ENCODE data around the gene ALG9. TPM values are rescaled to one million over a fixed set of nuclear protein-coding genes. Genes with fewer than 3 reads are reported as not detected.

Gene ALG9
- total RNA-seq, 2 experiments from 2014 or later, result 36.4 to 36.8 TPM

DNA sequence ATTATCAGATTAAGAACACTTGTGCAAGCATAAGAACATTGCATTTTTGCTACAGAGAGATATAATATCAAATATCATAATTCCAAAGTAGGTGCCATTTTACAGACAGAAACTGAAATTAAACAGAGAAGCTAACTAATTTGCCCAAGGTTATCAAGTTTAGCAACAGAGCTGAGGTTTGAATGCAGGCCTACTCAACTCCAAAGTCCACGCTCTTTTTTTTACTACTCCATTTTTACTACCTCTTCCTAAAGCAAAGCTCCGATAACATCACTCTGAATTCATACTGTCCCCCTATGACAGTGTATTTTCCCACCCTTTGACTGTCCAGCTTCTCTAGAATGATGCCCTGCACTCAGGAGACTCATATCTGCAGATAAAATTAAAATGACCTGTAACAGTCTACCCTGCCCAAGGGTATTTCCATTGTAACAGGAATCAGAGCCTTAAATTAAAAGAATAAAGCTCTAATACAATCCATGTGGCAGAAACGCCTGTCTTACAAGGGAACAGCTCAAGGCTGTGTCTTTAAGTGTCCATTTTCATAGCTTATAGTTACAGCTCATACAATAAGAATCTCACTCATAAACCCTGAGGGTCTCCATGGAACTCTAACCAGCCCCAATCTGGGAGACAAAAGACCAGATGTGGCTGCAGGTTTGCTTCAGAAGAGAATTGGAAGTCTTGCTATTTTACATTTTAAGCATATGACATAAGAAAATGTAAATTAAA, 36.8 kb downstream of the ALG9 start:
- Mint-ChIP-seq H3K27me3 (no peaks in the 10 kb centered on the region), H3K4me1 (peaks cover 19% of the 10 kb centered on the region), H3K4me3 (no peak overlapping the region), H3K9me3 (no peaks in the 10 kb centered on the region), H3K27ac (no peak overlapping the region), H3K36me3 (peaks cover 21% of the 10 kb centered on the region)
- DNase-seq, result no peak

DNA sequence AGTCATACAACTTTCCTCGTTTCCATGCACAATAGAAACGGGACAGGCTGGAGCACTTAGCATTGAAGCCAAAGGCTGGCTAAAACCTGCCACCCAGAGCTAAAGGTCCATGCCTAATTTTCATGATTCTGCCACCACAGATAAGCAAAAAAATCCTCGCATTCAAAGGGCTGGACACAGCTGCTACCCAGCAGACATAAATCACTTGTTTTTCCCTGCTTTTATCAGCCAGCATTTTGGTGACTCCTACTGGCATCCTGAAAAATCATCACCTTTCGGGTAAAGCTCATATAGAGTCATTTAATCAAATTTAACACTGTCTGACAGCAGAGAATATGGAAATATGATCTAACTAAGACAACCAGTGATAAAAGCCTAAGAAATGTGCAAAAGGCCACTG, 37.9 kb downstream of the ALG9 start:
- DNase-seq, result no peak
- Mint-ChIP-seq H3K27ac (no peak overlapping the region), H3K36me3 (peaks cover 25% of the 10 kb centered on the region), H3K4me1 (peaks cover 30% of the 10 kb centered on the region), H3K27me3 (no peaks in the 10 kb centered on the region), H3K9me3 (no peaks in the 10 kb centered on the region), H3K4me3 (no peak overlapping the region)

DNA sequence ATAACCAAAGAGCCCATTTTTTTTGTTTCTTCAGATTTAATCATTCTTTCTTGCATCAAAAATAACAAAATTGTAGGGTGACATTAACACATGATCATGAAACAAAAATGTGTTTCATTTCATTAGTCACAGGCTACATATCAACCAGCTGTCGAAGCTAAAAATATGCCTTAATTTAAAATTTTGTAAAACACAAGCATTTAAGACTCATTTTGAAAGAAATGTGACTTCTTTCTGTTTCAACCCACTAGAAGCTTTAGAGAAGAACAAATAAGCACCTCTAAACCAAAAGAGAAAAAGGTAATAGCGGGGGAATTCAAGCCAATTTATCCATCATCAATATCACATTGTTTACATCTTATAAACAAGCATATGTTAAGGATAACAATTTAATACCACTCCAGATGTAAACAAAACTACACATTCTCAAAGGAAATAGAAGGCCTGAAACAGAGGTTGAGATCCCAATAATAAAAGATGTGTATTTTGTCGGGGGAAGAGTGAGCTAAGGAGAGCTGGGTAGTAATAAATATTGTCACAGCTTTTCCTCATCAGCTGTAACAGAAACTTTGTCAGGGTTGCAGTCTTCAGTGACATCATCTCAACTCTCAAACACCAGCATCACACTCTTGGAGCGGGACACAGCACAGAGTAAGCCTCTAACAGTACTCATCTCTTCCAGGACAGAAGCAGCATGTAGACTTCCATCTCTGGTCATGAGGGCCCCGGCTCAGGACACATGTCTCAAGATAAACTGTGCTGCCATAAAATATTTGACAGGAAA, 42.0 kb downstream of the ALG9 start:
- no peaks in the 10 kb centered on the region for H3K27me3 Mint-ChIP-seq
- H3K27ac Mint-ChIP-seq, result peak overlapping the region; percentile 27
- peaks cover 14% of the 10 kb centered on the region for H3K36me3 Mint-ChIP-seq
- no peak for DNase-seq
- H3K9me3 Mint-ChIP-seq, result no peaks in the 10 kb centered on the region
- H3K4me3 Mint-ChIP-seq, result no peak overlapping the region
- peaks cover 23% of the 10 kb centered on the region for H3K4me1 Mint-ChIP-seq

DNA sequence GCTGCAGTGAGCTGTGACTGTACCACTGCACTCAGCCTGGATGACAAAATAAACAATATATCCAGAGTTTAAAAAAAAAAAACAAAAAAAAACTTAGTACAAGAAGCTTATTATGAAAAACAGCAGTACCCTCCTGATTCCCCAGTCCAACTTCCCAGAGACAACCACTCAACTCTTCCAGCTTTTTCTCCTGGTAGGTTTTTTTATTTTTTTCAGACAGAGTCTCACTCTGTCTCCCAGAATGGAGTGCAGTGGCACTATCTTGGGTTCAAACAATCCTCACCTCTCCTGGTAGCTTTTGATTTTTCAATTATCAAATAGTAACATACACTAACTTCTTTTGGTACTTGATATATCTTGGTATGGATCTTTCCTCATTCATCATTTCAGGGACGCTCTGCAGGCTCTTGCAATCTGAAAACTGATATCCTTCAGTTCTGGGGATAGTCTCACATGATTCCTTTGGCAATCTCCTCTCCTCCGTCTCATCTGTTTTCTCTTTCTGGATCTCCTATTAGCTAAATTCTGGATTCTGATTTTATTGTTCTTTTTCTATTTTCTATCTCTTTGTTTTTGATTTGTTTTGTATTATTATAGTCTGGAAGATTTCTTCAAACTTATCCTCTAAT, 44.9 kb downstream of the ALG9 start:
- Mint-ChIP-seq H3K4me1 (peaks cover 23% of the 10 kb centered on the region), H3K9me3 (no peaks in the 10 kb centered on the region), H3K27ac (no peak overlapping the region), H3K36me3 (peaks cover 14% of the 10 kb centered on the region), H3K4me3 (no peak overlapping the region), H3K27me3 (no peaks in the 10 kb centered on the region)
- no peak for DNase-seq

DNA sequence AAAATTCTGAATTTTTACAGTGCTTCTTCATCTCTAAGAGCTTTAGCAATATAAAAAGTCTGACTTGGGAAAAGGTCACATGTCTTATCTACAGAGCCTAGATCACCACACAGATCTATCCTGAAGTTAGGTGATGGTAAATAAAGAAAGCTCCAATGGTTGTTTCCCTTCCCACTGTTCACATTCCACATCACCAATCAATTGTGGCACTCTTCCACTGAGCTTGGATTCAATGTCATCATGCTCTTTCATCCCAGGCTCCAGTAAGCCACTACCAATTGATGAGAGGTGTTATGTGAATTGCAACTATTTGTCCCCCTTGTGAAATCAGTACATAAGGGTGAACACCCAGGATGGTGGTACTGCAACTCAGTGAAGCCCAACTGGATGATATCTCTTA, 47.8 kb downstream of the ALG9 start:
- peaks cover 6% of the 10 kb centered on the region for H3K4me1 Mint-ChIP-seq
- H3K4me3 Mint-ChIP-seq, result no peak overlapping the region
- H3K27me3 Mint-ChIP-seq, result no peaks in the 10 kb centered on the region
- H3K36me3 Mint-ChIP-seq, result peaks cover 10% of the 10 kb centered on the region
- H3K9me3 Mint-ChIP-seq, result no peaks in the 10 kb centered on the region
- no peak overlapping the region for H3K27ac Mint-ChIP-seq
- DNase-seq, result no peak

DNA sequence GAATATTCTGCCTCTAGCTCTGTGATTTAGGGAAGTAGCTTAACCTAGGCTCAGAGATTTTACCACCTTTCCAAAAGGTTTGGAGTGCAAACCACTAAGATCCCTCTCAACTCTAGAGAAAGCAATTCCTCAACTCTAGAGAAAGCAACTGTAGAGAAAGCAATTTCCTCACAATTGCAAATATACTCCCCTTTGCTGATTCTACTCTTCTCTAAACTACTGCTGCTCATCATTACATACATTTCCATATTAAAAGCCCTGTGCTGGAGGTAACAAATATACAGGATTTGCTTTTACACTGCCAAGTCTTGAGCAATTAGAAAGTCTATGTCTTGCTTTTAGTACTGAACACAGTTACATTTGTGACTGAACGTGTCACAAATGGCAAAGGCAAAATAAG, 48.2 kb downstream of the ALG9 start:
- H3K9me3 Mint-ChIP-seq, result no peaks in the 10 kb centered on the region
- peaks cover 2% of the 10 kb centered on the region for H3K4me1 Mint-ChIP-seq
- H3K27me3 Mint-ChIP-seq, result no peaks in the 10 kb centered on the region
- no peak overlapping the region for H3K27ac Mint-ChIP-seq
- DNase-seq, result no peak
- H3K36me3 Mint-ChIP-seq, result peaks cover 9% of the 10 kb centered on the region
- no peak overlapping the region for H3K4me3 Mint-ChIP-seq

DNA sequence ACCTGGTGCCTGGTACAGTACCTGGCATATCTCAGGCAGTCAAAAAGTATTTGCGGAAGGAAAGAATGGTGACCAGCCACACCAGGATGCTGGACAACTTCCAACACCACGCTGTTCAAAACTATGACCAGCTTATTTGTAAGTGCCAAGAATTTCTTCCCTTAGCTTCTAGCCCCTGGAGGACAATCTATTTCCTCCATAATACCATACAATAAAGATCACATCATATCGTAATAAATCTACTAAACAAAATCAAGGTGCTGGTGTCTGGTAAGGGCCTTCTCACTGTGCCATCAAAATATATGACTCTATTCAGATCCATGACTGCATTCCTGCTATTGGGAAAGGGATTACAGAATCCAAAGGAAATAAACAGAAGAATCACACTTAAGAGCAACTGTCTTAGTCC, 51.5 kb downstream of the ALG9 start:
- H3K4me1 Mint-ChIP-seq, result no peaks in the 10 kb centered on the region
- no peak for DNase-seq
- no peak overlapping the region for H3K4me3 Mint-ChIP-seq
- peaks cover 9% of the 10 kb centered on the region for H3K36me3 Mint-ChIP-seq
- H3K9me3 Mint-ChIP-seq, result no peaks in the 10 kb centered on the region
- no peaks in the 10 kb centered on the region for H3K27me3 Mint-ChIP-seq
- H3K27ac Mint-ChIP-seq, result no peak overlapping the region

DNA sequence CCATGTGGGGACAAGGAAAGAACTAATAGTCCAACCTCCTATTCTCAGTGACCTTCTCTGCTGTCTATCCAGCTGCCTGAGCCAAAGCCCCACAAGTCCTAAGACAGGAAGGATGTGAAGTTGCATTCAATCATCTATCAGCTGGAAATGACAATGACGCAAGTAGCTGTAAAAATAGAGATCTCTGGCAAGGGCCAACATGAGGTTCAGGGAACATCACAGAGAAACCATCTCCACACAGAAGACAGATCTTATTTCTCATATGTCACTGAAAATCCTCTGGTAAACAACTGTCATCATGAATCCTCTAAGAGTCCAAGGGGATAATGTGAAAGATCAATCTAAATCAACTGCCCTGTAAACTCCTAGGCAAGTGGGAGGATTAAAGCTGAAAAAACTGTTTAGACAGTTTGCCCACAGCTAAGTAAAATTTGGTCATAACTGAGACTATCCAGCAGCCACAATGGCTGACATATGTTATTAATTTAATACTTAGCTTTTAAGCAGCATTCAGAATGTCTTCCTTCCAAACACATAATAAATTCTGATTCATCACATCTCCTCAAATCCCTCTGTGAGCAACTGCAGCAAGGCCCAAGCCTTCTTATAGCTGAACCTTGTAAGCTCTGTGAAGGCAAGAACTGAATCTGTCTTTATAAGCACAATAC, 52.1 kb downstream of the ALG9 start:
- Mint-ChIP-seq H3K9me3 (no peaks in the 10 kb centered on the region), H3K36me3 (peaks cover 12% of the 10 kb centered on the region), H3K27ac (no peak overlapping the region), H3K27me3 (no peaks in the 10 kb centered on the region), H3K4me1 (no peaks in the 10 kb centered on the region), H3K4me3 (no peak overlapping the region)
- no peak for DNase-seq

DNA sequence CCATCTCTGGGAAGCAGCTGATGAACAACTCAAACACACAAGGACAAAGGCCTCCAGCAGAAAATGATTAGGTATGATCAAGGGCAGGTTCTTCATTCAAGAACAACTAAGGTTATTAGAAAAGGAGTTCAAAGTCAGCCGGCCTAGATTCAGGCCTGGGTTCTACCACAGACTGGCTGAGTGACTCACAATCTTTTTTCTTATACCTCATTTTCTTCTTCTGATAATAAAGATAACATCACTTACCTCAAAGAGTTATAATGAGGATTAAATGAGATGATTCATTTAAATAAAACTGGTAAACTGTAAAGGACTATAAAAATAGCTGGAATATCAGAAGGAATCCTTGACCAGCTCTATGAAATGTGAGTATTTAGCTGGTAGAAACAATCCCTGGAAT, 55.9 kb downstream of the ALG9 start:
- Mint-ChIP-seq H3K4me1 (no peaks in the 10 kb centered on the region), H3K36me3 (peaks cover 19% of the 10 kb centered on the region), H3K27ac (no peak overlapping the region), H3K9me3 (no peaks in the 10 kb centered on the region), H3K27me3 (no peaks in the 10 kb centered on the region), H3K4me3 (no peak overlapping the region)
- DNase-seq, result no peak

DNA sequence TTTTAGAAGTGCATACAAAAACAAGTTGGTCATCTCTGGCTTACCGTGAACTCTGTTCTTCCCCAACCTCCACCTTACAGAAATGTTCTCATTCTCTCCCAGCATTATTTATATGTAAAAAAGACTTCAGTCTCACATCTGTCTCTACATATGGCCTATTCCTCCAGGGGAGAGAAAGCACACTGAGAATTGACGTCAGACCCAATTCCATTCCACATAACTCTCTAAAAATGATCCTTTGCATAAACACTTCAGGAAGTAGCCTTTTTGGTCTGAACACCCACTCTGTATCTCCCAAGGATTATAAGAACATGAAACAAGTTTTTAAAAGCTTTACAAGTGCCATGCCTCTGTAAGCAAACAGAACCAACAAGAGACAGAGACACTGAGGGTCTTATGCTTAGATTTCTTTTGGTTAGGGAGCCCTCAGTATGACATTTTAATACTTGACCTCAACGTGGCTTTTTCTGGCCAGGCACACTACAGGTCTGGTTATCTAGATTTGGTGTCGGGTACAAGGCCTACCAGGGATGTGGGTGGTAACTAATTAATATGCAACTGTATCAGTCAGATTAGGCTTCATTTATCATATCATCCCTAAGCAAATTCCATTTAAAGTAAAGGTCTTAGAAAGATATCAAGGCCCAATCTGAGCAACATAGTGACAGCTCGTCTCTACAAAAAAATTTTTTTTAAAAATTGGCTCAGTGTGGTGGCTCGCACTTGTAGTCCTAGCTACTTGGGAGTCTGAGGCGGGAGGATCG, 56.6 kb downstream of the ALG9 start:
- DNase-seq, result no peak
- Mint-ChIP-seq H3K9me3 (no peaks in the 10 kb centered on the region), H3K27ac (no peak overlapping the region), H3K27me3 (no peaks in the 10 kb centered on the region), H3K36me3 (peaks cover 19% of the 10 kb centered on the region), H3K4me1 (no peaks in the 10 kb centered on the region), H3K4me3 (no peak overlapping the region)

DNA sequence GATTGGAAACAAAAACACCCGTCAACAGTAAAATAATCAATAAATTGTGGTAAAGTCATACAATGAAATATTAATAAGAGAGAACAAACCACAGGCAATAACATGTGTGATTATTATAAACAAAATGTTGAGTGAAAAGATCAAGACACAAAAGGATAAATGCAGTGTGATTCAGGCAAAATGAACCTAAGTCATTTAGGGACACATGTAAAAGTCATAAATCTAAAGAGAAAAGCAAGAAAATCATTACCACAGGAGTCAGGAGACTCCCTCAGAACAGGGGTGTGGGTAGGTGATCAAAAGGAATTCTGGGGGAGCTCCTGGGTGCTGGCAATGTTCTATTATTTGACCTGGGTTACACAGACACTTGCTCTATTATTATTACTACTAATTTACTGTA, 57.3 kb downstream of the ALG9 start:
- Mint-ChIP-seq H3K36me3 (peaks cover 19% of the 10 kb centered on the region), H3K4me3 (no peak overlapping the region)

DNA sequence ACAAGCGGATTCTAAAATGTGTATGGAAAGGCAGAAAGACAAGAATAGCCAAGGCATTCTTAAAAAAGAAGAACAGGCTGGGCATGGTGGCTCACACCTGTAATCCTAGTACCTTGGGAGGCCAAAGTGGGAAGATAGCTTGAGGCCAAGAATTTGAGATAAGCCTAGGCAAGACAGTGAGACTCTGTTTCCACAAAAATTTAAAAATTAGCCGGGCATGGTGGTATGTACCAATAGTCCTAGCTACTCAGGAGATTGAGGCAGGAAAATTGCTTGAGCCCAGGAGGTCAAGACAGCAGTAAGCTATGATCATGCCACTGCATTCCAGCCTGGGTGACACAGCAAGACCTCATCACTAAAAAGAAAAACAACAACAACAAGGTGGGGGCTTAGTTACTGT, 59.2 kb downstream of the ALG9 start:
- no peak for DNase-seq
- no peak overlapping the region for H3K27ac Mint-ChIP-seq
- H3K4me3 Mint-ChIP-seq, result no peak overlapping the region
- H3K27me3 Mint-ChIP-seq, result no peaks in the 10 kb centered on the region
- peaks cover 24% of the 10 kb centered on the region for H3K36me3 Mint-ChIP-seq
- H3K4me1 Mint-ChIP-seq, result no peaks in the 10 kb centered on the region
- H3K9me3 Mint-ChIP-seq, result no peaks in the 10 kb centered on the region

More for the DNA sequence above, 57.3 kb downstream of the ALG9 start:
- DNase-seq, result no peak
- Mint-ChIP-seq H3K4me1 (no peaks in the 10 kb centered on the region), H3K27me3 (no peaks in the 10 kb centered on the region), H3K27ac (no peak overlapping the region), H3K9me3 (no peaks in the 10 kb centered on the region)

DNA sequence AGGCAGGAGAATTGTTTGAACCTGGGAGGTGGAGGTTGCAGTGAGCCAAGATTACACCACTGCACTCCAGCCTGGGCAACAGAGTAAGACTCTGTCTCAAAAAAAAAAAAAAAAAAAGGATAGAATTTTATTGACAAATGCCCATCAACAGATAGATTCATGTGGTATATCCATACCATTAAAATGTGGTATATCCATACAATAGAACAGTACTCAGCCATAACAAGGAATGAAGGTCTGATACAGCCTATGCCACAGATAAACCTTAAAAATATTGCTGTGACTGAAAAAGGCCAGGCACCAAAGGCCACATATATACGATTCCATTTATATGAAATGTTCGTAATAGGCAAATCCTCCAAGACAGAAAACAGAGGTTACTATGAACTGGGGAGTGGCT, 59.9 kb downstream of the ALG9 start:
- H3K36me3 Mint-ChIP-seq, result peaks cover 26% of the 10 kb centered on the region
- H3K4me1 Mint-ChIP-seq, result no peaks in the 10 kb centered on the region
- H3K9me3 Mint-ChIP-seq, result no peaks in the 10 kb centered on the region
- no peak overlapping the region for H3K27ac Mint-ChIP-seq
- H3K27me3 Mint-ChIP-seq, result no peaks in the 10 kb centered on the region
- no peak for DNase-seq
- H3K4me3 Mint-ChIP-seq, result no peak overlapping the region

DNA sequence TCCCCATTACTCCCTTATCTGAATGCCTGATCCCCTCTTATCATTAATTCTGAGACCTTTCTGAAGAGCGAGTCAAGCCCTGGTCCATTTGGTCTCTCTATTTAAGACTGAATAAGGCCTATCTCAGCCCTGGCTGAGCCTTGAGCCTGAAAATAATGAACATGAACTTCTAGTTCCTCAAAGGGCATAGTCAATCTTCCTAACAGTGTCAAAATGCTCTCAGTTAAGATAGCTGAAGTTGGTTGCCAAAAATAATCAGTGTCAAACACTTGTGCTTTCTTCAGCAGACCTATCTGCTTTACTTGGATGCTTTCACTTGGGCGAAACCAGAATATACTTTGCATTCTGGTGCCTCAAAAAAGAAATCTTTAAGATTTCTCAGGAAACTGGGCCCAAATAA, 62.5 kb downstream of the ALG9 start:
- DNase-seq, result no peak
- Mint-ChIP-seq H3K4me1 (no peaks in the 10 kb centered on the region), H3K27me3 (no peaks in the 10 kb centered on the region), H3K36me3 (peaks cover 29% of the 10 kb centered on the region), H3K9me3 (no peaks in the 10 kb centered on the region), H3K4me3 (no peak overlapping the region), H3K27ac (no peak overlapping the region)
